IMR-90 (cell line): ENCODE results near the gene NPR2. TPM values are rescaled to one million over a fixed set of nuclear protein-coding genes. Genes with fewer than 3 reads are reported as not detected.

Experiments used
- ATAC-seq: fragments of 200-7000 bp; cut with Tn5 transposase; 2 replicates; pipeline ENCODE4 v1.9.1; 2020; ENCODE audit warnings: low read depth, mild to moderate bottlenecking, moderate library complexity
- BruUV-seq: library from RNA; stranded (reverse); fragments of 400-500 nt; replicated peaks from 2 replicates; lab custom pipeline; 2021; lab: Mats Ljungman, UMichigan
- CTCF ChIA-PET: fragments of 300-600 bp; formaldehyde crosslinking; extraction: SDS; loops from one replicate; lab custom pipeline; 2021; ENCODE audit warnings: antibody characterized with exemption; lab: Yijun Ruan, JAX
- POLR2A ChIA-PET: fragments of 300-600 bp; sonication (Branson Sonifier 250); formaldehyde crosslinking; loops from one replicate; lab custom pipeline; 2022; ENCODE audit warnings: antibody characterized with exemption; ENCODE audit not compliant: unreplicated experiment; lab: Charles Lee
- DNase-seq: peaks from one replicate; pipeline ENCODE4 v3.0.0; 2013
- H2AFZ ChIP-seq: replicated peaks from 2 replicates; pipeline ENCODE3; 2013; ENCODE audit warnings: low read length, mild to moderate bottlenecking; ENCODE audit not compliant: poor library complexity
- H2AK5ac ChIP-seq: 2 replicates; pipeline ENCODE4 v1.6.1; 2013; ENCODE audit warnings: low read depth, low read length, inconsistent platforms
- H2AK9ac ChIP-seq: replicated peaks from 2 replicates; pipeline ENCODE3; 2013; ENCODE audit warnings: mild to moderate bottlenecking, low read depth, low read length, moderate library complexity; ENCODE audit not compliant: poor library complexity
- H2BK120ac ChIP-seq: 2 replicates; pipeline ENCODE4 v1.6.1; 2013; ENCODE audit warnings: low read depth, low read length, inconsistent platforms
- H2BK15ac ChIP-seq: 3 replicates; pipeline ENCODE4 v1.6.1; 2013; ENCODE audit warnings: low read depth, low read length, inconsistent platforms
- H2BK20ac ChIP-seq: 2 replicates; pipeline ENCODE4 v1.6.1; 2013; ENCODE audit warnings: low read depth, mild to moderate bottlenecking, inconsistent platforms, low read length, moderate library complexity
- H2BK5ac ChIP-seq: 2 replicates; pipeline ENCODE4 v1.6.1; 2013; ENCODE audit warnings: mild to moderate bottlenecking, low read depth, low read length, inconsistent platforms; ENCODE audit not compliant: poor library complexity, severe bottlenecking
- H3K14ac ChIP-seq: replicated peaks from 2 replicates; pipeline ENCODE4 v1.6.1; 2013; ENCODE audit warnings: low read depth, low read length, inconsistent platforms
- H3K18ac ChIP-seq: 2 replicates; pipeline ENCODE4 v1.6.1; 2013; ENCODE audit warnings: low read depth, low read length, control low read depth
- H3K23ac ChIP-seq: 2 replicates; pipeline ENCODE4 v1.6.1; 2013; ENCODE audit warnings: low read depth, low read length, inconsistent platforms
- H3K27ac ChIP-seq: 2 replicates; pipeline ENCODE4 v1.5.1; 2013; ENCODE audit warnings: mild to moderate bottlenecking, control low read depth, low read length; ENCODE audit not compliant: insufficient read depth
- H3K27me3 ChIP-seq: 2 replicates; pipeline ENCODE4 v1.6.1; 2013; ENCODE audit warnings: low read length; ENCODE audit not compliant: control insufficient read depth, insufficient read depth
- H3K36me3 ChIP-seq: 2 replicates; pipeline ENCODE4 v1.6.1; 2013; ENCODE audit warnings: low read length, mixed read lengths; ENCODE audit not compliant: control insufficient read depth, insufficient read depth
- H3K4ac ChIP-seq: 2 replicates; pipeline ENCODE4 v1.6.1; 2013; ENCODE audit warnings: low read depth, low read length, inconsistent platforms
- H3K4me1 ChIP-seq: 2 replicates; pipeline ENCODE4 v1.6.1; 2013; ENCODE audit warnings: low read length, mixed read lengths; ENCODE audit not compliant: control insufficient read depth, insufficient read depth
- H3K4me2 ChIP-seq: 2 replicates; pipeline ENCODE4 v1.6.1; 2013; ENCODE audit warnings: low read depth, mild to moderate bottlenecking, control low read depth, low read length, moderate library complexity
- H3K4me3 ChIP-seq: 2 replicates; pipeline ENCODE4 v1.5.1; 2013; ENCODE audit warnings: low read depth, mild to moderate bottlenecking, control low read depth, low read length, moderate library complexity; ENCODE audit not compliant: insufficient read depth
- H3K56ac ChIP-seq: 2 replicates; pipeline ENCODE4 v1.6.1; 2013; ENCODE audit warnings: low read length, inconsistent platforms; ENCODE audit not compliant: insufficient read depth; ENCODE audit errors: extremely low read depth
- H3K79me1 ChIP-seq, 2 experiments: 2 replicates each; pipeline ENCODE4 v1.6.1; 2013; ENCODE audit warnings: low read length in 2 of 2, inconsistent platforms in 1 of 2, low read depth in 1 of 2
- H3K9ac ChIP-seq: 2 replicates; pipeline ENCODE4 v1.6.1; 2013; ENCODE audit warnings: low read depth, low read length, control low read depth
- H3K9me1 ChIP-seq: 2 replicates; pipeline ENCODE4 v1.6.1; 2013; ENCODE audit warnings: low read length, inconsistent platforms; ENCODE audit not compliant: insufficient read depth
- H3K9me3 ChIP-seq: 2 replicates; pipeline ENCODE4 v1.6.1; 2013; ENCODE audit warnings: low read length; ENCODE audit not compliant: control insufficient read depth, insufficient read depth
- H4K20me1 ChIP-seq: 2 replicates; pipeline ENCODE4 v1.6.1; 2013; ENCODE audit warnings: low read length, inconsistent platforms; ENCODE audit not compliant: insufficient read depth
- H4K5ac ChIP-seq: 2 replicates; pipeline ENCODE4 v1.6.1; 2013; ENCODE audit warnings: mild to moderate bottlenecking, low read depth, low read length, control low read depth
- H4K8ac ChIP-seq, 2 experiments: 2 replicates each; pipeline ENCODE4 v1.6.1; 2013; ENCODE audit warnings: low read depth in 2 of 2, low read length in 2 of 2, control low read depth in 1 of 2, inconsistent platforms in 1 of 2
- H4K91ac ChIP-seq: 2 replicates; pipeline ENCODE4 v1.6.1; 2013; ENCODE audit warnings: low read depth, low read length, inconsistent platforms; ENCODE audit not compliant: insufficient read depth
- CTCF ChIP-seq: conservative IDR thresholded peaks from 2 replicates; pipeline ENCODE4 v1.5.1; 2012; ENCODE audit warnings: mild to moderate bottlenecking, low read depth, low read length, improper control_type of control experiment
- MAFK ChIP-seq: IDR thresholded peaks from 2 replicates; pipeline ENCODE4 v1.6.1; 2012; ENCODE audit warnings: low read depth, low read length, improper control_type of control experiment
- MAZ ChIP-seq: IDR thresholded peaks from 2 replicates; pipeline ENCODE4 v1.6.1; 2012; ENCODE audit warnings: low read depth, mild to moderate bottlenecking, low read length, improper control_type of control experiment, moderate library complexity, borderline replicate concordance
- MXI1 ChIP-seq: IDR thresholded peaks from 2 replicates; pipeline ENCODE4 v1.6.1; 2012; ENCODE audit warnings: low read depth, mild to moderate bottlenecking, low read length, moderate library complexity, borderline replicate concordance
- NFE2L2 ChIP-seq: fragments of 150-350 bp; IDR thresholded peaks from 2 replicates; pipeline ENCODE4 v1.6.1; 2016; ENCODE audit warnings: low read depth, mild to moderate bottlenecking, low read length
- RFX5 ChIP-seq: IDR thresholded peaks from 2 replicates; pipeline ENCODE4 v1.8.0; 2012; ENCODE audit warnings: low read depth, mild to moderate bottlenecking, low read length, moderate library complexity
- SMC3 ChIP-seq: fragments of 150-350 bp; IDR thresholded peaks from 2 replicates; pipeline ENCODE4 v1.6.1; 2016; ENCODE audit warnings: low read depth, mild to moderate bottlenecking, antibody characterized with exemption, low read length, moderate library complexity
- WGBS, 2 experiments: methylation state at CpG; one replicate each; pipeline versions ENCODE4 v1.1.5 to v1.1.7; 2013; ENCODE audit warnings: missing lambda C conversion rate in 2 of 2; ENCODE audit not compliant: insufficient read length in 1 of 2; ENCODE audit errors: extremely low coverage in 2 of 2; 5-methylcytosine and 5-hydroxymethylcytosine counted together
- dilution Hi-C: fragments of 300-500 bp; cut with HindIII; formaldehyde crosslinking; loops from one replicate; pipeline ENCODE4 v1.14.3; 2018; ENCODE audit warnings: low sequenced_read_pairs; ENCODE audit not compliant: unreplicated experiment
- in situ Hi-C: fragments of 300-500 bp; cut with MboI; formaldehyde crosslinking; loops from 3 replicates; pipeline ENCODE4 v1.14.3; 2019; ENCODE audit warnings: low sequenced_read_pairs, inconsistent platforms, mixed read lengths
- intact Hi-C: fragments of 100-400 bp; cut with micrococcal nuclease; formaldehyde crosslinking; loops from 2 replicates; pipeline ENCODE4 v1.10.0; 2022
- polyA plus RNA-seq, 3 experiments: library from polyadenylated mRNA; depleted of rRNA; stranded (reverse); fragments of >200 nt; gene quantifications; 2 replicates each; pipeline ENCODE4 v1.2.3, GENCODE V29; 2012; ENCODE audit warnings: low replicate concordance in 1 of 3
- total RNA-seq: library from RNA; depleted of rRNA; stranded (reverse); fragments of >200 nt; gene quantifications from 2 replicates; pipeline ENCODE4 v1.2.3, GENCODE V29; 2012

The NPR2 gene
- total and polyA plus RNA-seq, 2 of the 4 experiments (the other 2 are of a cell fraction), result 5.2 to 35.7 TPM

- H3K4me3 ChIP-seq, result no peak overlapping the region
- no peak overlapping the region for H4K8ac ChIP-seq
- TF ChIP-seq MAFK (no peak), SMC3 (no peak), CTCF (peak; percentile 33), NFE2L2 (no peak), RFX5 (no peak), MAZ (no peak), MXI1 (no peak)
- dilution Hi-C loops, result no loop called here
- in situ Hi-C loops, result no loop called here
- intact Hi-C loops, result no loop called here
- H3K14ac ChIP-seq, result no peak overlapping the region
- H3K27me3 ChIP-seq, result peaks cover 2% of the 10 kb centered on the region; the same call in 1 of the 2 replicates
- H3K4me2 ChIP-seq, result peak overlapping the region; percentile 55
- no peak overlapping the region for H2BK20ac ChIP-seq
- BruUV-seq, result no TSS peak
- peak overlapping the region; percentile 65; the same call in 1 of the 2 replicates for H2AK5ac ChIP-seq
- WGBS, 2 experiments, result 67% methylated on average over 8 of the region's 48 CpGs; no CpG with 5 or more reads in 1 of the 2 experiments
- no peaks in the 10 kb centered on the region for H3K9me3 ChIP-seq
- H3K56ac ChIP-seq, result no peak overlapping the region
- no peak overlapping the region for H3K4ac ChIP-seq
- DNase-seq (no peak), ATAC-seq (peak; percentile 66)
- H2AK9ac ChIP-seq, result peak overlapping the region; percentile 73
- H3K27ac ChIP-seq, result no peak overlapping the region
- H3K4me1 ChIP-seq, result peaks cover 7% of the 10 kb centered on the region; the same call in 1 of the 2 replicates
- no peak overlapping the region for H4K91ac ChIP-seq
- ChIA-PET CTCF (interaction anchor here (0.5 kb wide), 1 partner anchor 16 kb away, joined by 3 read pairs; no protein-coding TSS in a partner anchor), POLR2A (interaction anchor here (0.6 kb wide), 1 partner anchor 13 kb away, joined by 4 read pairs; no protein-coding TSS in a partner anchor)
- H3K23ac ChIP-seq, result no peak overlapping the region; the same call in 1 of the 2 replicates
- no peak overlapping the region for H4K5ac ChIP-seq
- no peaks in the 10 kb centered on the region for H3K79me1 ChIP-seq
- no peak overlapping the region for H2BK5ac ChIP-seq
- H4K20me1 ChIP-seq, result no peaks in the 10 kb centered on the region
- peaks cover 5% of the 10 kb centered on the region for H3K9me1 ChIP-seq
- H3K36me3 ChIP-seq, result peaks cover 31% of the 10 kb centered on the region
- no peak overlapping the region for H3K9ac ChIP-seq
- H2BK120ac ChIP-seq, result no peak overlapping the region
- no peak overlapping the region for H2BK15ac ChIP-seq
- H2AFZ ChIP-seq, result peak overlapping the region; percentile 53
- H3K18ac ChIP-seq, result no peak overlapping the region
These were observed 34.8 kb upstream of the NPR2 start for GRCh38 chr9:35756275-35757225.
